SK-N-SH (cell line): ENCODE data around the gene GASK1A.

Experiments
- CTCF ChIP-seq: fragments of 200-600 bp; sonication (generic); IDR thresholded peaks from 2 replicates; pipeline ENCODE4 v1.6.1; 2017; ENCODE audit warnings: antibody characterized with exemption, mild to moderate bottlenecking, moderate library complexity
- FOXJ3 ChIP-seq: sonication (generic); formaldehyde crosslinking; IDR thresholded peaks from 2 replicates; pipeline ENCODE4 v1.5.1; 2020; ENCODE audit warnings: mild to moderate bottlenecking, missing genetic modification reagents

- TF ChIP-seq FOXJ3 (CRISPR knock-in tag) (no peak), CTCF (no peak)
These were observed 112.4 kb downstream of the GASK1A start for GRCh38 chr3:43091481-43091880.
